ENCODE data around the gene CRYGD.

GRCh38 chr2:208090420-208090819 lies 33.9 kb downstream of the CRYGD start:
- TF ChIP-seq CTCF (IDR thresholded peaks at IDR 0.05), result no peak
- TF ChIP-seq EZH2 (IDR thresholded peaks at IDR 0.05), result no peak
- TF ChIP-seq EZH2phosphoT487 (IDR thresholded peaks at IDR 0.05), result no peak

Data from neural progenitor cell (in vitro differentiated cells).